Measurements from ENCODE around the gene SRMS.

DNA sequence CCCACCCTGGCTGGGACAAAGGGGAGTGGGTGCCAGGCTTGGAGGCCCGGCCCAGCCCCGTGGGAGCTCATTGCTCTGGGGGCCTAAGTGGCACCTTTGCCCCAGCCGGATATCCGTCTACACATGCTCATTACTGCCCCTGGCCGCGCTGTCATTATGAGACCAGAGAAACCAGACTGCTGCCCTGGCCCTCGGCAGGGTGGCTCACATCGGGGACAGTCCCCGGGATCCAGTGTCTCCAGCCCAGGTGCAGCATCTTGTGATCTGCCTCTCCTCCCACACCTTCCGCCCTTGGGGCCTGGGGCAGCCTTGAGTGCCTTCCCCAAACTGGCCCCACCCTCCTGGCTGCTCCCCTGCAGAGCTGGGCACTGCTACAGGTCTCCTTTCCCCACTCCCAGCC is 4.9 kb downstream of the SRMS start:
- TF ChIP-seq, protein P1, sequence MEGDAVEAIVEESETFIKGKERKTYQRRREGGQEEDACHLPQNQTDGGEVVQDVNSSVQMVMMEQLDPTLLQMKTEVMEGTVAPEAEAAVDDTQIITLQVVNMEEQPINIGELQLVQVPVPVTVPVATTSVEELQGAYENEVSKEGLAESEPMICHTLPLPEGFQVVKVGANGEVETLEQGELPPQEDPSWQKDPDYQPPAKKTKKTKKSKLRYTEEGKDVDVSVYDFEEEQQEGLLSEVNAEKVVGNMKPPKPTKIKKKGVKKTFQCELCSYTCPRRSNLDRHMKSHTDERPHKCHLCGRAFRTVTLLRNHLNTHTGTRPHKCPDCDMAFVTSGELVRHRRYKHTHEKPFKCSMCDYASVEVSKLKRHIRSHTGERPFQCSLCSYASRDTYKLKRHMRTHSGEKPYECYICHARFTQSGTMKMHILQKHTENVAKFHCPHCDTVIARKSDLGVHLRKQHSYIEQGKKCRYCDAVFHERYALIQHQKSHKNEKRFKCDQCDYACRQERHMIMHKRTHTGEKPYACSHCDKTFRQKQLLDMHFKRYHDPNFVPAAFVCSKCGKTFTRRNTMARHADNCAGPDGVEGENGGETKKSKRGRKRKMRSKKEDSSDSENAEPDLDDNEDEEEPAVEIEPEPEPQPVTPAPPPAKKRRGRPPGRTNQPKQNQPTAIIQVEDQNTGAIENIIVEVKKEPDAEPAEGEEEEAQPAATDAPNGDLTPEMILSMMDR (IDR thresholded peaks at IDR 0.05), result no peak
- no peak for TF ChIP-seq POLR2A (IDR thresholded peaks at IDR 0.05)

Measured in thyroid gland (tissue), 4 donors.